Loucy (cell line): ENCODE data around the gene STXBP6.

Experiments used
- EZH2phosphoT487 ChIP-seq: fragments of 200-600 bp; IDR thresholded peaks from 2 replicates; pipeline ENCODE4 v1.6.1; 2018; ENCODE audit warnings: antibody characterized with exemption, mild to moderate bottlenecking, moderate library complexity, borderline replicate concordance
- TF ChIP-seq, protein P1 (sequence below): fragments of 200-600 bp; sonication (generic); conservative IDR thresholded peaks from 2 replicates; pipeline ENCODE4 v1.5.1; 2014; ENCODE audit warnings: mild to moderate bottlenecking, antibody characterized with exemption, low read length

DNA sequence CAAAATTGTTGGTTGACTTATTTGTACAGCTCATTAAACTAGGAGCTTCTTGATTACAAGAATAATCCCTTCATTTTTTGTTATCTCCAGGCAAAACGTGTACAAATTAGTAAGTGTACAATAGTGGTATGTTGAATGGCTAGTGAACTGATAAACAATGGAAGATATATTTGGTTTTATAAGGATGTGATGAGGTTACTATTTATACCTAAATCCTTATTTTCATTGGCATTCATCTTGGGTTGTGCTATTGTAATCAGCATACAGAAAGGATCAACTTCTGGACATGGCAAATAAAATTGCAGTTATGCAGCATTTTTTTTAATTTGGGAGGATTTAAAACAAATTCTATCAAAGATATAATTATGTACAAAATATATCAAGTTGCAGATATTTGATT lies 216.6 kb downstream of the STXBP6 start:
- TF ChIP-seq, protein P1, sequence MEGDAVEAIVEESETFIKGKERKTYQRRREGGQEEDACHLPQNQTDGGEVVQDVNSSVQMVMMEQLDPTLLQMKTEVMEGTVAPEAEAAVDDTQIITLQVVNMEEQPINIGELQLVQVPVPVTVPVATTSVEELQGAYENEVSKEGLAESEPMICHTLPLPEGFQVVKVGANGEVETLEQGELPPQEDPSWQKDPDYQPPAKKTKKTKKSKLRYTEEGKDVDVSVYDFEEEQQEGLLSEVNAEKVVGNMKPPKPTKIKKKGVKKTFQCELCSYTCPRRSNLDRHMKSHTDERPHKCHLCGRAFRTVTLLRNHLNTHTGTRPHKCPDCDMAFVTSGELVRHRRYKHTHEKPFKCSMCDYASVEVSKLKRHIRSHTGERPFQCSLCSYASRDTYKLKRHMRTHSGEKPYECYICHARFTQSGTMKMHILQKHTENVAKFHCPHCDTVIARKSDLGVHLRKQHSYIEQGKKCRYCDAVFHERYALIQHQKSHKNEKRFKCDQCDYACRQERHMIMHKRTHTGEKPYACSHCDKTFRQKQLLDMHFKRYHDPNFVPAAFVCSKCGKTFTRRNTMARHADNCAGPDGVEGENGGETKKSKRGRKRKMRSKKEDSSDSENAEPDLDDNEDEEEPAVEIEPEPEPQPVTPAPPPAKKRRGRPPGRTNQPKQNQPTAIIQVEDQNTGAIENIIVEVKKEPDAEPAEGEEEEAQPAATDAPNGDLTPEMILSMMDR, result no peak
- TF ChIP-seq EZH2phosphoT487, result no peak
